ENCODE results near the gene AGAP1. TPM values are rescaled to one million over a fixed set of nuclear protein-coding genes. Genes with fewer than 3 reads are reported as not detected.

The AGAP1 gene
- total RNA-seq, 1 donor from 2014 or later, result 3.1 TPM

GRCh38 chr2:236180076-236180816 is 686.4 kb downstream of the AGAP1 start:
- DNase-seq (ENCODE audit: low read depth in 2 of 2), result peak; percentile 65 to 86

- DNase-seq (ENCODE audit: low read depth in 2 of 2), result peak; percentile 50 to 86
These were observed 687.1 kb downstream of the AGAP1 start for GRCh38 chr2:236180831-236181453.

Data from dermis microvascular lymphatic vessel endothelial cell (primary cell).